ENCODE results near the gene TPST2. TPM values are rescaled to one million over a fixed set of nuclear protein-coding genes. Genes with fewer than 3 reads are reported as not detected.

Gene TPST2
- total and polyA plus RNA-seq, 5 donors: 27.6 to 55.2 (median 33.8) TPM

DNA sequence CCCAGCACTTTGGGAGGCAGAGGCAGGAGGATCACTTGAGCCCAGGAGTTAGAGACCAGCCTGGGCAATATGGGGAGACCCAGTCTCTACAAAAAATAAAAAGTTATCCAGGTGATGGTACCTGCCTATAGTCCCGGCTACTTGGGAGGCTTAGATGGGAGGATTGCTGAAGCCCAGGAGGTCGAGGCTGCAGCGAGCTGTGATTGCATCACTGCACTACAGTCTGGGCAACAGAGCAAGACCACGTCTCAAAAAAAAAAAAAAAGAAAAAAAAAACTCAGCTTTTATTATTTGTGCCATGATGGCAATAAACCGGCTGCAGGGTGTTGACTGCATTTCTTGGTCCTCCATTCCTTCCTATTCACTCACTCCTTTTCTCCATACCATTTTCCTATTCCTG, 44.1 kb downstream of the TPST2 start:
- WGBS: 81% methylated on average over 5 of the region's 5 CpGs
- ATAC-seq: no peak
- intact Hi-C loops (cut with DNase I): no loop called here
- peak overlapping the region; percentile 11 for H3K27ac ChIP-seq (ENCODE audit: low read length)
- H3K4me3 ChIP-seq (ENCODE audit: low read length): no peak overlapping the region
- no peaks in the 10 kb centered on the region for H3K9me3 ChIP-seq (ENCODE audit: control insufficient read depth, low read length)
- no peak for DNase-seq
- peaks cover 4% of the 10 kb centered on the region for H3K4me1 ChIP-seq (ENCODE audit: control insufficient read depth, insufficient read depth, low read length)
- H3K27me3 ChIP-seq (ENCODE audit: control insufficient read depth, insufficient read depth): no peaks in the 10 kb centered on the region

DNA sequence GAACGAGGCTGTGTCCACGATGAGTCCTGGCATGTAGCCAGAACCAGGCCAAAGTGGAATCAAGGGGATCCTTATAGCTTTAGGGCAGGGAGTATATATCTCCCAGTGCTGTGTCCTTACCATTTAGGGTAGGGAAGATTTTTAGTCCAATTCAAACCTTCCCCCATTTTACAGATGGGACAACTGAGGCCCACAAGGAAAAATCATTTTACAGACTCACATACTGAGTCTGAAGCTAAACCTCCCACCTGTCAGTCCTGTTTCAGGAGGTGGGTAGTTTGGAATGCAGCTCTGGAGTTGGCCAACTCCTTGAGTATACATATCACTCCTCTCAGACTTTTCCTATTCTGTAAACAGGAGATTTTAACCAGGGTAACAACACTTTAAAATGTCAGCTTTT, 44.5 kb downstream of the TPST2 start:
- no peaks in the 10 kb centered on the region for H3K9me3 ChIP-seq (ENCODE audit: control insufficient read depth, low read length)
- intact Hi-C loops (cut with DNase I): no loop called here
- H3K4me1 ChIP-seq (ENCODE audit: control insufficient read depth, insufficient read depth, low read length): peaks cover 4% of the 10 kb centered on the region
- H3K27ac ChIP-seq (ENCODE audit: low read length): no peak overlapping the region
- WGBS: 52% methylated on average over 2 of the region's 2 CpGs
- H3K4me3 ChIP-seq (ENCODE audit: low read length): no peak overlapping the region
- no peak for DNase-seq
- no peaks in the 10 kb centered on the region for H3K27me3 ChIP-seq (ENCODE audit: control insufficient read depth, insufficient read depth)
- ATAC-seq: no peak

DNA sequence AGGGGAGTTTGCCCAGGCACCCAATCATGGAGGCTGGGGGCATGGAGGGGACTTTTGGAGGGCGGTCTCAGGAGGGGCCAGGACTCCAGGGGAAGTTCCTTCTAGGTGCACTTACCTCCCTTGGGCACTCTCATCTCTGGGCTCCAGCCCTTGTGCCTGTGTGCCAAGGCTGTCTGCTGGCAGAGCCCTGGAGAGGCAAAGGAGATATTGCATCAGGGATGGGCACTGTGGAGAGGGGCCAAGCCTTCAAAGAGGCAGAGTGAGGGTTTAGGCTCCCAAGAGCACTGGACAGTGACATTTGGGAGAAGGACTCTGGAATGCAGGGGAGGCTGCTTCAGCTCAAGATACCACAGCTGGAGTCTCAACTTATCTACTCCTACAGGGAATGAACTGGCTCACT, 45.4 kb downstream of the TPST2 start:
- H3K27me3 ChIP-seq (ENCODE audit: control insufficient read depth, insufficient read depth): no peaks in the 10 kb centered on the region
- peaks cover 4% of the 10 kb centered on the region for H3K4me1 ChIP-seq (ENCODE audit: control insufficient read depth, insufficient read depth, low read length)
- no peaks in the 10 kb centered on the region for H3K9me3 ChIP-seq (ENCODE audit: control insufficient read depth, low read length)
- no peak for DNase-seq
- 94% methylated on average over 1 of the region's 1 CpG for WGBS
- peak; percentile 14 to 30 for ATAC-seq
- H3K4me3 ChIP-seq (ENCODE audit: low read length): no peak overlapping the region
- intact Hi-C loops (cut with DNase I): no loop called here
- H3K27ac ChIP-seq (ENCODE audit: low read length): no peak overlapping the region

DNA sequence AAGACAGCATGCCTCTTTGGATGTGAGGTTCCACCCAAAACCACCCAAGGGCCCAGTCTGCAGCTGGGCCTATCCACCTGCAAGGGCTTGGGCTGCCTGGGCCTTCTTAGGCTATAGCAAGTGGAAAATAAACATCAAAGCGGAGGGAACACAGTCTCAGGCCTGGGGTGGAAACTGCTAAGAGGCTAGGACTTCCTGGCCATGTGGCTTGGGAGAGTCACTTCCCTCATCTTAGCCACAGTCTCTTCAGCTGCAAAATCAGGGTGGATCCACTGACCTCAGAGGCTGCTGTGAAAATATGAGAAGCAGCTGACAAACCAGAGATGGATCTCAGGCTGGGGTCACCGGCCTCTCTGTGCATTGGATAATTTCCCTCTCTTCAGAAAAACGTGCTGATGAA, 47.1 kb downstream of the TPST2 start:
- intact Hi-C loops (cut with DNase I): no loop called here
- no peaks in the 10 kb centered on the region for H3K27me3 ChIP-seq (ENCODE audit: control insufficient read depth, insufficient read depth)
- H3K4me1 ChIP-seq (ENCODE audit: control insufficient read depth, insufficient read depth, low read length): peaks cover 4% of the 10 kb centered on the region
- H3K4me3 ChIP-seq (ENCODE audit: low read length): no peak overlapping the region
- DNase-seq (no peak), ATAC-seq (no peak)
- H3K27ac ChIP-seq (ENCODE audit: low read length): no peak overlapping the region
- WGBS: 70% methylated on average over 3 of the region's 3 CpGs
- no peaks in the 10 kb centered on the region for H3K9me3 ChIP-seq (ENCODE audit: control insufficient read depth, low read length)

DNA sequence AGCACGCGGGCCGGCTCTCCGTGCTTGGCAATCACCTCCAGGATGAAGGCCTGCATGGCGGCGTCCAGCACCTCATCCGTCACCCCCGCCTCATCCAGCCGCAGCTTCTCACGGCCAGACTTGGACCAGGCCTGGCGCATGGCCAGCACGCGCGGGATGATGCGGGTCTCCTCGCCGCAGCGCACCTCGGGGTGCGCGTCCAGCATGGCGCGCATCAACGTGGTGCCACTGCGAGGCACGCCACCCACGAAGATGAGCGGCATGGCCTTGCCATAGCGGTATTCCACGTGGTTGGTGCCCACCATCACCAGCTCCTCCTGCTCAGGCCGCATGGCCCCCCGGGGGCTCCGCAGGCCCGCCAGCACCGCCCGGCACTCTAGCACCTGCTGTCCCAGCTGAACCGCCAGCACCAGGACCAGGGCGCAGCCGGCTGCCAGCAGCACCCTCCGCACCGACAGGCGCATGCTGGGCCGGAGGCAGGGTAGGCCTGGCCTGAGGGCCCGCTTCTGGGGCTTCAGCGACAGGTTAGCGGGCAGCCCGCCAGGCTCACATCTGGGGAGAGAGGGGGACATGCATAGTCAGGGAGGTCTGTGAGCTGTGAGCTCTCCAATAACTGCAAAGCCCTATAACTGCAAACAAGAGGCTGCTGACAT, 48.6 kb downstream of the TPST2 start:
- WGBS: 95% methylated on average over 47 of the region's 47 CpGs
- ATAC-seq (peak; percentile 4 to 10), DNase-seq (peak in 1 of 3 donors; percentile 57)
- H3K4me1 ChIP-seq (ENCODE audit: control insufficient read depth, insufficient read depth, low read length): peaks cover 4% of the 10 kb centered on the region
- intact Hi-C loops (cut with DNase I): no loop called here
- no peaks in the 10 kb centered on the region for H3K9me3 ChIP-seq (ENCODE audit: control insufficient read depth, low read length)
- no peak overlapping the region for H3K27ac ChIP-seq (ENCODE audit: low read length)
- no peak overlapping the region for H3K4me3 ChIP-seq (ENCODE audit: low read length)
- H3K27me3 ChIP-seq (ENCODE audit: control insufficient read depth, insufficient read depth): no peaks in the 10 kb centered on the region

DNA sequence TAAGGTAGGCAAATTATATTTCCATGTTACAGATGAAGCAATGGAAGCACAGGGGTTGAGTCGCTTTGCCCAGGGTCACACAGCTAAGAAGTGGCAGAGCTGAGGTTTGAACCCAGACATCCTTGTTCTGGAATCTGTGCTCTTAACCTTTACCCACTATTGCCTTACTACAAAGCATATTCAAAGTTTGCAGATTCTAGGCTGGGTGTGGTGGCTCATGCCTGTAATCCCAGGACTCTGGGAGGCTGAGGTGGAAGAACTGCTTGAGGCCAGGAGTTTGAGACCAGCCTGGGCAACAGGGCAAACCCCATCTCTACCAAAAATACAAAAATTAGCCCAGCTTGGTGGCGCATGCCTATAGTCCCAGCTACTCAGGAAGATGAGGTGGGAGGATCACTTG, 49.8 kb downstream of the TPST2 start:
- Histone ChIP-seq H3K4me3 (ENCODE audit: low read length) (no peak overlapping the region), H3K27ac (ENCODE audit: low read length) (no peak overlapping the region), H3K27me3 (ENCODE audit: control insufficient read depth, insufficient read depth) (no peaks in the 10 kb centered on the region), H3K9me3 (ENCODE audit: control insufficient read depth, low read length) (no peaks in the 10 kb centered on the region), H3K4me1 (ENCODE audit: control insufficient read depth, insufficient read depth, low read length) (peaks cover 4% of the 10 kb centered on the region)
- DNase-seq: no peak
- WGBS: 95% methylated on average over 2 of the region's 2 CpGs
- intact Hi-C loops (cut with DNase I): no loop called here
- no peak for ATAC-seq

DNA sequence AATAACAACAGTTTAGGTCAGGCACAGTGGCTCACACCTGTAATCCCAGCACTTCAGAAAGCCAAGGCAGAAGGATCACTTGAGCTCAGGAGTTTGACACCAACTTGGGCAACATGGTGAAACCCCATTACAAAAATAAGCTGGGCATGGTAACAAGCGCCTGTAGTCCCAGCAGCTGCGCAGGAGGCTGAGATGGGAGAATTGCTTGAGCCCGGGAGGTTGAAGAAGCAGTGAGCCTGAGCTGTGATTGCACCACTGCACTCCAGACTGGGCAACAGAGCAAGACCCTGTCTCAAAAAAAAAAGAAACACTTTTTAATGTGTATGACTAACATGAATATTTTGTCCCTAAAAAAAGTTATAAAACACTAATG, 53.2 kb downstream of the TPST2 start:
- DNase-seq (no peak), ATAC-seq (no peak)
- no peaks in the 10 kb centered on the region for H3K4me1 ChIP-seq (ENCODE audit: control insufficient read depth, insufficient read depth, low read length)
- WGBS: 99% methylated on average over 3 of the region's 3 CpGs
- no peaks in the 10 kb centered on the region for H3K27me3 ChIP-seq (ENCODE audit: control insufficient read depth, insufficient read depth)
- no peaks in the 10 kb centered on the region for H3K9me3 ChIP-seq (ENCODE audit: control insufficient read depth, low read length)
- no peak overlapping the region for H3K27ac ChIP-seq (ENCODE audit: low read length)
- intact Hi-C loops (cut with DNase I): no loop called here
- no peak overlapping the region for H3K4me3 ChIP-seq (ENCODE audit: low read length)

DNA sequence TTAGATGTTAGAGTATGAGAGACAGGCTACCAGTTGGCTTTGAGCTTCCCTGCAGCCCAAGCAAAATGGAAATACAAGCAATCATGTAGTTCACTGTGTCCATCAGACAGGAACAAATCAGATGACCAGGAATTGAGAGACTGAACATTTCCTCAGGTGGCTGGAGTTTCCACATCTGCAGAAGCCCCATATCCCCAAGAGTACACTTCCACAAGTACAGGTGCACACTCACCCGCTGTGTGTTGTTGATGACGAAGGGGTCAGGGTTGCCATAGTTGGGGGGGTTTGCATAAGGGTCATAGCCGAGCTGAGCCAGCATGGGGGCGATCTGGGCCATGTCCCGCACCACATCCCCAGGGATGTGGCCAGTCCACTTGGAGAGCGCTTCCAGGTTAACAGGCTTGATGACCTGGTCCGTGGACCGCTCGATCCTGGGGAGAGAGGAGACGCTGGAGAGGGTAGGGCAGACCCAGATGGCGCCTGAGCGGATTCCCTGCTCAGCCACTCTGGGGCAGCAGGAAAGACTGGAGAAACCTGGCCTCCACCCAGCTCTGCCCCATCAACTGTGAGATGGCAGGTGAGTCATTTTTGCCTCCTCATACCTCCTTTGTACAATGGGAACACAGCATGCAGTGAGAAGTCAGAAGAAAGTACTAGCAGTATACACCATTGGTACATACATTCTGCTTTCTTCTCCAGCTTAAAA, 53.7 kb downstream of the TPST2 start:
- 94% methylated on average over 12 of the region's 12 CpGs for WGBS
- Histone ChIP-seq H3K4me1 (ENCODE audit: control insufficient read depth, insufficient read depth, low read length) (no peaks in the 10 kb centered on the region), H3K27me3 (ENCODE audit: control insufficient read depth, insufficient read depth) (no peaks in the 10 kb centered on the region), H3K9me3 (ENCODE audit: control insufficient read depth, low read length) (no peaks in the 10 kb centered on the region), H3K4me3 (ENCODE audit: low read length) (no peak overlapping the region), H3K27ac (ENCODE audit: low read length) (no peak overlapping the region)
- ATAC-seq: peak in 1 of 2 donors; percentile 17
- intact Hi-C loops (cut with DNase I): no loop called here
- DNase-seq: no peak

DNA sequence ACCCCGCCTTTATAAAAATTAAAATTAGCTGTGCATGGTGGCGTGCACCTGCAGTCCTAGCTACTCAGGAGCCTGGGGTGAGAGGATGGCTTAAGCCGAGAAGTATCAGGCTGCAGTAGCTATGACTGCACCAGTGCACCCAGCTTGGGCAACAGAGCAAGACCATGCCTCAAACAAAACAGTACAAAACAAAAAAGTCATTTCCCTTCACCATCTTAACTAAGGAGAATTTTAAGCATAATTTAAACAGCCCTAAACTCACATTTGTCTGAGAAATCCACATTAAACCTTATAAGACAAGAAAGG, 54.4 kb downstream of the TPST2 start:
- Histone ChIP-seq H3K4me3 (ENCODE audit: low read length) (no peak overlapping the region), H3K27ac (ENCODE audit: low read length) (no peak overlapping the region), H3K4me1 (ENCODE audit: control insufficient read depth, insufficient read depth, low read length) (no peaks in the 10 kb centered on the region), H3K9me3 (ENCODE audit: control insufficient read depth, low read length) (no peaks in the 10 kb centered on the region), H3K27me3 (ENCODE audit: control insufficient read depth, insufficient read depth) (no peaks in the 10 kb centered on the region)
- ATAC-seq (no peak), DNase-seq (no peak)
- intact Hi-C loops (cut with DNase I): no loop called here
- 100% methylated on average over 3 of the region's 3 CpGs for WGBS

DNA sequence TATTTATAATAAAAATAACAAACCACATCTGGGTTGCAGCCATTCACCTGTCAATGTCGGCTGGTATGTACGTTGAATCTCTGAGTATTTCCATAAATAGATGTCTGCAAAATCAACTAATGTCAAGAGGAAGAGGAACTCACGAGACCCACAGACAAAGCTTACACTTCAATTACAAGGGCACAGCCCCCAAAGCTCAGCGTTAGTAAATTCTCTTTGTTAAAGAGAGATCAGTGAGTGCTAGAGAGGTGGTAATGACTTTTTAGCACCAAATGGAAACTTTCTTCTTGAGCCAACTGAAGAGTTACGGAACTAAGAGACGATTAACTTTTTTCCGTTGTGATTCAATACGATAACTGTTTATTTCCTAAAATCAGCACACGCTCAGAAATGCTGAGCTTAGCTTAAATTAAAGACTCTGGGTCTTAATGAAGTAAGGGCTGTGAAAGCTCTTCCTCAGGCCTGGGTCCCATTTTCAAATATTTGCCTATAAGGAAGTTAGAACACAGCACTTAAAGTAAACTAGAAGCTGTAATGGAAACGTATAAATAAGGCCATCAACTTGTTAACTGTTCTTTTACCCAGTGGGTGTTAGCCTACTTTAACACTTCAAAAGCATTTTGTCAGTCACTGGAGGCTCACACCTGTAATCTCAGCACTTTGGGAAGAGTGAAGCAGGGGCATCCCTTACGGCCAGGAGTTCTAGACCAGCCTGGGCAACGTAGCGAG, 54.9 kb downstream of the TPST2 start:
- Histone ChIP-seq H3K4me1 (ENCODE audit: control insufficient read depth, insufficient read depth, low read length) (no peaks in the 10 kb centered on the region), H3K4me3 (ENCODE audit: low read length) (no peak overlapping the region), H3K9me3 (ENCODE audit: control insufficient read depth, low read length) (no peaks in the 10 kb centered on the region), H3K27ac (ENCODE audit: low read length) (no peak overlapping the region), H3K27me3 (ENCODE audit: control insufficient read depth, insufficient read depth) (no peaks in the 10 kb centered on the region)
- DNase-seq: no peak
- 66% methylated on average over 13 of the region's 13 CpGs for WGBS
- intact Hi-C loops (cut with DNase I): no loop called here
- ATAC-seq: no peak

DNA sequence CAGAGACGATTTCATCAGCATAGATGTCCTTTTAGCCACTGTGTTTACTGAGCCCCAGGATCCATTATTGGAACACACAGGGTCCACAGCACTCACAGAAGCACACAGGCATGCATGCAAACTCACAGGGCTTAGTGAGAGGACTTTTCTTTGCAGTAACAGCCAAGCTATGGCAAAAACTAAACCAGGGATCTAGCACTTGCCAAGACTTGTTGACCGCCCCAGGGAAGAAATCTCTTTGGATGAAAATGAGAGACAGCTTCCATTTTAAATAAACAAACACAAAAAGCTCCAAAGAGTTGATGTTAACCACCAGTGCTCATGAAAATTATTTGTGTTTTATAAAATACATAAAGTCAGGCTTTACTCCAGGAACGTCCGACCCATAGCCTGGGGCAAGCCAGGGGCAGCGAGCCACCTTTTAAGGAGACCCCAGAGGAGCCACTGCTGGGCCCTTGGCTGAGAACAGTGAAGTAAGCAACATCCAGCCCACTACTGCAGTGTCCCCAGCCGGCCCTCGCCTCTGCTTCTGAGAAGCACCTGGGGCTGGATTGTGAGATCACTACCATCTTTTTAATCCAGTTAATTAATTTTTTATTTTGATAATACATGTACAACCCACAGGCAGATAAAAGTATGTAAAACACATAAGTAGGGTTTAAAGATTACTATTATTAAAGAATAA, 55.6 kb downstream of the TPST2 start:
- H3K27me3 ChIP-seq (ENCODE audit: control insufficient read depth, insufficient read depth): no peaks in the 10 kb centered on the region
- intact Hi-C loops (cut with DNase I): no loop called here
- DNase-seq: no peak
- H3K4me3 ChIP-seq (ENCODE audit: low read length): no peak overlapping the region
- H3K27ac ChIP-seq (ENCODE audit: low read length): no peak overlapping the region
- no peak for ATAC-seq
- no peaks in the 10 kb centered on the region for H3K4me1 ChIP-seq (ENCODE audit: control insufficient read depth, insufficient read depth, low read length)
- WGBS: 90% methylated on average over 7 of the region's 7 CpGs
- no peaks in the 10 kb centered on the region for H3K9me3 ChIP-seq (ENCODE audit: control insufficient read depth, low read length)

Measured in right cardiac atrium (tissue), 5 donors.